Stimulated activated CD4-positive, alpha-beta T cell treated with anti-CD3 and anti-CD28 coated beads, Interleukin-1b, Interleukin-23, amount 100 ng/mL, for 4 hours (primary cell): ENCODE results near the gene ZFPL1.

ENCODE experiments used
- DNase-seq, 2 donors: peaks; one replicate each; pipeline ENCODE4 v3.0.0-alpha.2; 2020; ENCODE audit warnings: low read depth in 2 of 2

The ZFPL1 gene

DNA sequence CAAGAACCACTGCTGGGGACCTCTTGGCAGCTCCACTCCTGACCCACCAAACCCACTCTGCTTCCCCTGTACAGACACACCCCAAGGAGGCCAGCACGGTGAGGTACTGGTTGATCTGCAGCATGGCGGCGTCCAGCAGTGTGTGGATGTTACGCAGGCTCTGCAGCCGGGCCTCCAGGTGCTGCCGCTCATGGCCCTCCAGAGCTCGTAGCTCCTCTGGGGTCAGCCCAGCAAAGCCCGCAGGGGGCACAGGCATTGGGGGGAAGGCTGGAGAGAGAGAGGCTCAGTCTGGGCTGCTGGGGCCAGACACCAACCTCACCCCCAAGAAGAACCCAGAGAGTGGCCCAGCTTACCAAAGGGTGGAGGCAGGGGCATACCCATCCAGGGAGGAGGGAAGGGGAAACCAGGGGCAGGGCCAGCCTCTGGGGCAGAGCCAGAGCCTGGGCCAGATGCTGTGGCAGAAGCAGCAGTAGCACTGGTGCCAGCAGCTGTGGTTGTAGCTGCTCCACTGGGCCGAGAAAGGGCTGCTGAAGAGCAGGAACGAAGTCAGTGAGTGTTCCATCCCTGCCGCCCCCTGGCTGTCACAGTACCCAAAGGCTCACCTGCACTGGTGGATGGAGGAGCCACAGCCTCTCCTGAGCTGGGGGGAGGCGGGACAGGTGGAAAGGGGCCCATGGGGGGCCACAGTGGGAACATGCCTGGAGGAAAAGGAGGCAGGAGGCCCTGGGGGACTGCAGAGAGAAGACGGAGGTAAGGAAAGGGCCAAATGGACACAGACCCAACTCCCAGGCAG is 45.8 kb downstream of the ZFPL1 start:
- DNase-seq, result no peak

DNA sequence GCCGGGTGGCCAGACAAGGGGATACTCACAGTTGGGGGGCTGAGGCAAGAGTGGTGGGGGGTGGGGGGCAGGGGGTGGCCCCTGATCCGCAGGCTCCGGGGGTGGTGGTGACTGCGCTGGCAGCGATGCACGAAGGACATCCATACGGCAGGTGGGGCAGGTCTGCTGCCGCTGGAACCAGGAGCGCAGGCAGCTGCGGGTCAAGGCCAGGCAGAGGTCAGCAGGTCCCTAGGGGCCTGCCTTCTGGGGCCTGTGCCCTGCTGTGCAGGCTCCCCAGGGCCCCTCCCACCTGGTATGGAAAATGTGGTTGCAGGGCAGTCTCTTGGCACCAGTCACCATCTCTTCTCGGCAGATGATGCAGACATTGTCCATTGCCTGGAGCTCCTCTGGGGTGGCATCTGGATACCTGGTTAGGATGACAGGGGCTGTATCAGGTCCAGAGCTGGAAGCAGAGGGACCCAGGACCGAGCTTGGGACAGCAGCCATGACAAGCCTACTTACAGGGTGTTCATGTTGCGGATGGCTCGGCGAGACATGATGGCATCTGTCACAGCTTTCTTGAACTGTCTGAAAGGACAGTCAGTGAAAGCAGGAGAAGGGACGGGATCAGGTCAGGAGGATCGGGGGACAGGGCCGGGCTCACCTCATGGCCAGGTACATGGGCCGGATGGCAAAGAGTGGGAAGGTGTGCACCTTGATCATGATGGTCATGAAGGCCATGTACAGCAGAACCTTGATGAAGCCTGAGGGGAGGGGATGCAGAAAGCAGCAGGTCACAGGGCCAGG is 46.8 kb downstream of the ZFPL1 start:
- no peak for DNase-seq

DNA sequence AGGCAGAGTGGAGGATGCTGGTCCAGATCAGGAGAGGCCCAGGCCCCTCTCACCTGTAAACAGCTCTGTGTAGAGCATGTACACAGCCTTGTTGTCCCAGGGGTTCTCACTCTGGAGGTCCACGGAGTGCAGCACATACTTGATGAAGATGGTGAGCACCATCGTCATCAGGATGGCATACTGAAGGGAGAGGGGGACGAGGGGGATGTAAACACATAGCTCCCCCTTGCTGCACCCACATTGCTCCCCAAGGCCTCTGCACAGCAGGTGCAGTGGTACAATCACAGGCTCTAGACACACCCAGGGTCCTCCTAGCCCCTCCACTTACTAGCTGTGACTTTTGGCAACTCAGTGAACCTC is 47.4 kb downstream of the ZFPL1 start:
- no peak for DNase-seq

DNA sequence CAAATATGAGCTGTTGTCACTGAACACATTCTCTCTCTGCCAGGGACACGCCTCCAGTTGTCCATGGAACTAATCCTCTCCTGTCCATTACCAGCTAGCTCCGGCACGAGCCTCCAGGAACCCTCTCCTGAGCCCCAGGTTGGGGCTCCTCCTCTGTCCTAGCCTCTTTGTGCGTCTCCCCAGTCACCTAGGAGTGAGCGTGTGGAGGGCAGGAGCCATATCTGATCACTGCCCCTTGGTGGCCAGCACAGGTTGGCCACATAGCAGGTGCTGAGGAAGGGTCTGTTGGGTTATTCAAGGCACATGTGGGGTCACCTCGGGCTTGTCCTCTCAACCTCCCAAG is 47.8 kb downstream of the ZFPL1 start:
- DNase-seq, result no peak

DNA sequence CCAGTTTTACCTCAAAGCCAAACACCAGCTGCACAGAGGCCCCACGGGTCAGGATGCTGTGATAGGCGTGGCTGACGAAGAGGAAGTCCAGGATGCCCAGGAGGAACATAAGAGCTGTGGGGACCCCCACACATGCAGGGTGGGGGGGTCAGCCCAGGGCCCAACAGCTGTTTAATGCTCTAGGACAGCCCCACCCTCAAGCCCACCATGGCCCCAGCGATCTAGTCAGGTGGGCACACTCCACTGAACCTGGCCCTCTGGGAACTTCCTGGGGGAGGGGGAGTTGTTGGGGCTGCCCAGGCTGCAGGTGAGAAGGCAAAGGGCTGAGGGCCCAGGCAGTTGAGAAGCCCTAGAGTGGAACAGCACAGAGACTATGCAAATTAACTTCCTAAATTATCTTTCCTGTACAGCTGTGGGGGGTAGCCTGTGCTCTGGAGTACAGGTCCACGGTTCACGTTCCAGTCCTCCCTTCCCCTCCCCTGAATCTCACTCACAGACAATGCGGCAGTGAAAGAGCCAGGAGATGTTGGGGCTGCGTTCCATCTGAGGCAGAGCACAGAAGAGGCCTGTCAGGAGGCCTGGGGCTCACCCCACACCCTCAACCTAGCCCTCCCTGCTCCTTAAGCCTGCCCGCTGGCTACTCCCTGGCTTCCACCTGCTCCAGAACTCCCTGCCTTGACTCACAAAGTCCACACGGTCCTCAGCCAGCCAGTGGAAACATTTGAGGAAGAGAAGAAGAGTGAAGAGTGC is 48.4 kb downstream of the ZFPL1 start:
- no peak for DNase-seq

DNA sequence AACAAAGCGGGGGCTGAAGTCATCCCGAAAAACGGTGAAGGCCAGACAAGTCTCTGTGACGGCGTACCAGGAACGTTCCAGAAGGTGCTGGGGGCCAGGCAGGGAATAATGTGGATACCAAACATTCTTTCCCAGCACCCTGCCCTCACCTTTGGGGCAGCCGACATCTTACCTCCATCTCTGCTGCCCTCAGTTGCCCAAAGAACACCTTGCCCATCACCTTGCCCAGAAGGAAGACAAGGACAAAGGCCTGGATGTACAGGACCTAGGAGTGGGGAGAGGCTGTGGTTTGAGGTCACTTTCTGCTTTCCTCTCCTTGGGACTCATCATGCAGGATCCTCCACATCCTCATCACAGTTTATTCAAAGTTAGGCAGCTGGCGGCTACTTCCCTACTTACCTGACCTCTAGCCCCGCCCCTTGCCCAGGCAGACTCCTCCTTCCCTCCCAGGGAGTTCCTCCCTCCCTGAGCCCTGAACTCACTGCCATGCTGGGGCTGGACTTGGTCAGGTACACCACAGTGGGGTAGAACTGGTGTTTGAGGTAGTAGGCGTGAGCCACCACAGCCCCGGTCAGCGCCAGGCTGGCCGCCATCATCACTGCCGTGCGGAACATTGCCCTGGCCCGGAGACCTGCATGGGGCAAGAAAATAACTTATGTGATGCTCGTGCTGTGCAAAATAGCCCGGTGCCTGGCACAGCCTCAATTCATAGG is 49.1 kb downstream of the ZFPL1 start:
- DNase-seq, result peak; percentile 34 to 52

DNA sequence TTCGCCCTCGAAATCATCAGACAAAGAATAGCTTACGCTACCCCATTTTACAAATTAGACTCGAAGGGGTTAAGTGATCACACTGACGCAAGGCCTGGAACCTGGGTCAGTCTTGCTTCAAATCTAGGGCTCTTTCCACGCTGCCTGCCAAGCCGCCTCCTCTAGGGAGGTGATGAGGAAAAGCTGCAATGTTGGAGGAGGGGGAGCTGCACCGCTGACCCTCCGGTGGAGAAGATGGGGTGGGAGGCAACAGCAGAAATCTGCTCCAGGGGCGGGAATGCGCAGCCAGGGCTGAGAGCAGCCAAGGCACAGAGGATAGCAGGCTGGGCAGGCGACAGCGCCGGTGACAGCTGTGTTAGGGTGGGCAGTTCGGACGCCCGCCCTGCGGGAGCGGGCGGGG is 49.7 kb downstream of the ZFPL1 start:
- DNase-seq, result no peak

DNA sequence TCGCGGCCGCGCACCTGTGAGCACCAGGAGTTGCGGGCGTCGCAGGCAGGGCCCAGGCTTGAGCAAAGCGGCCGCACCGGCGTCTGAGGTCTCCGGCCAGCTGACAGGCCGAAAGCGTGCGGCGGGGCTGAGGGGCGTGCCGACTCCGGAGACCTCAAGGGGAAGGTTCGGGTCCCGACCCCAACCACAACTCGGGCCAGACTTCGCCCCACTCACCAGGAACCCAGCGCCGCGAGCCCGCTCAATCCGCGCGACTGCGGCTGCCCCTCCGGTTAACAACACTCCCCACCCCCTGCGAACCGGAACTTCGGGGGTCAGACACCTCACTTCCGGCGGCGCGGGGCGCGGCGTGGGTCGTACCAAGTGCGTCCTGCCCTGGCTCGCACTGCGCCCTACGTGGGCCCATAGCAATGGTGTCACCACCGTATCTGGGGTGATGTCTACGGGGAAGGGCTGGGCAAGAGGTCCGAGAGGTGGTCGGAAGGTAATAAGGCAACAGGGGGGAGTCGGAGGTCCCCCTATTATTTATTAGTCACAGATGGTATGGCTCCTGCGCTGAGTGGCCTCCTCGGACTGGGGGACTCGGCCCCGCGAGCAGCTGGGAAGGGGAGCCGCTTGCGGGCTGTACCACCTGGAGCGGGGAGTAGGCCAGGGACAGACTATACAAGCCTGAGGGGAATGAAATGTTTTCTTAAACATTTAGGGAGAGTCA is 50.4 kb downstream of the ZFPL1 start, which contains the start of gene SYVN1:
Gene SYVN1, minus strand, starts transcription at position 280 of the 712 bp plus-strand sequence. CDS start 918 bp downstream, outside the sequence.
- DNase-seq, result peak; percentile 88 to 89

DNA sequence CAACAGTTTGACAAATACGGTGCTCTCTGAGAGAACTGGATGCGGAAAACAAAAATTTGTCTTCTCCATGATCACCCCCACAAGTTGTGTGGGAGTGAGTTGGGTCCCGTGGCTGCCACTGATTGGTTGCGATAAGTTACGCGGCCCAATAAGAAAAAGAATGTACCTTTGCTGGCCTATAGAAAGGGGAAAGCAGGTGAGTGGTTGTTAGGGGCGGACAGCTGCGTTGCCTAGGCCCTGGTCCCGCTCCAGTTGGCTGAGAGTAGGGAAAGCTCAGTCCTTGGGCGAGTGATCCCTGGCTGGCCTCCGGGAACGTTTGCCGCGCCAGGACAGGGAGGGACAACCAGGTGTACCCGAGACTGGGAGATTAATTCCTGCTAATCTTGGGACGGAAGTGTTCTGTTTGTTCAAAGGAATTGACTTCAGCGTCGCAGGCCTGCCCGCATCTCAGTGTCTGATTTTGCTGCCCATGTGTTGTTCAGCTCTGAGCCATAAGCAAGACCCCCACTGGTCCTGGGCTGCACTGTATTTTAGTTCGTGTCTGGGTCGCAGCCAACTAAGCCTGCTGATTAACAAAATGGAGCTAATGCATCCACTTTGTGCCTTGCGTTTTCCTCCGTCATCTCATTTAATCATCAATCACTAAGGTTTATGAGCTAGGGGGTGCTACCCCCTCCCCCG is 51.1 kb downstream of the ZFPL1 start:
- DNase-seq, result peak; percentile 58 to 74

DNA sequence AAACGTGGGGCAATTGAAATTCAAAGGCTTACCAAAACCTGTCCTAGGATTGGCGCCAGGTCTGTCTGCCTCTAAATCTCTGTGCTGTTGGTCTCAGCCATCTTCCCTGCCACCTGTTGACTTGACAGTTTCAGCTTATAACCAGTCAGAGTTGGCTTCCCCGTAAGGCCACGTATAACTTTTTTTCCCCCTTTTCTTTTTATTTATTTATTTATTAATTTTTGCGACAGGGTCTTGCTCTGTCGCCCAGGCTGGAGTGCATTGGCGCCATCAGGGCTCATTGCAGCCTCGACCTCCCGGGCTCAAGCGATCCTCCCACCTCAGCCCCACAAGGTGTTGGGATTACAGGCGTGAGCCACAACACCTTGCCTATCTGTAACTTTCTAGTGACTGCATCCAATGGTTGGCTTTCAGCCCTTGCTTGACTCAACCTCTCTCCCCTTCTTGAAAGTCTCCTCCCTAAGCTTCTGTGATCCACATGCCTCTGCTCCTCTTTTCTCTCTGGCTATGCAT is 51.7 kb downstream of the ZFPL1 start:
- DNase-seq, result no peak

DNA sequence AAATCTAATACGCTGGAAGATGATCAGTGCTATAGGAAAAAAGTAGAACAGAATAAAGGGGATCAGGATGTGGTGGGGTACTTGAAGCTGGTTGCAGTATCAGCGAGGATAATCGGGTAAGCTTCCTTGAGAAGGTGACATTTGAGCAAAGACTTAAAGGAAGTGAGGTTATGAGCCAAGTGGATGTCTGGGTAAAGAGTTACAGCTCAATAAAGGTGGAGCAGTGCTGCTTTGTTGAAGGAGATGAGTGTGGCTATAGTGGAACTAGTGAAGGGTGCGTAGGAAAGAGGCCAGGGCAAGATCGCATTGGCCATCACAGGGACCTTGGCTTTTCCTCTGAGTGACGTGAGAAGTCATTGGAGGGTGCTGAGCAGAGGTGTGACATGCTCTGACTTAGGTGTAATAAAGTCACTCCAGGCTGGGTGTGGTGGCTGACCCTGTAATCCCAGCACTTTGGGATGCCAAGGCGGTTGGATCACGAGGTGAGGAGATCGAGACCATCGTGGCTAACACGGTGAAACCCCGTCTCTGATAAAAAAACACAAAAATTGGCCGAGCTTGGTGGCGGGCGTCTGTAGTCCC is 52.6 kb downstream of the ZFPL1 start:
- no peak for DNase-seq
